Osteocyte (in vitro differentiated cells): ENCODE measurements around the gene FNDC3B. TPM values are rescaled to one million over a fixed set of nuclear protein-coding genes. Genes with fewer than 3 reads are reported as not detected.

Experiments
- DNase-seq: peaks from one replicate; pipeline ENCODE4 v3.0.0; 2021; ENCODE audit warnings: mixed read lengths; ENCODE audit not compliant: unreplicated experiment; ENCODE audit errors: extremely low spot score
- H3K27ac Mint-ChIP-seq: one replicate; pipeline ENCODE4 v1.8.0; 2021; ENCODE audit warnings: mild to moderate bottlenecking, mixed read lengths; ENCODE audit not compliant: unreplicated experiment
- H3K27me3 Mint-ChIP-seq: one replicate; pipeline ENCODE4 v1.8.0; 2021; ENCODE audit warnings: mixed read lengths; ENCODE audit not compliant: unreplicated experiment
- H3K36me3 Mint-ChIP-seq: one replicate; pipeline ENCODE4 v1.8.0; 2021; ENCODE audit warnings: mixed read lengths; ENCODE audit not compliant: unreplicated experiment
- H3K4me1 Mint-ChIP-seq: one replicate; pipeline ENCODE4 v1.8.0; 2021; ENCODE audit warnings: mixed read lengths; ENCODE audit not compliant: unreplicated experiment
- H3K4me3 Mint-ChIP-seq: one replicate; pipeline ENCODE4 v1.8.0; 2021; ENCODE audit warnings: mild to moderate bottlenecking, moderate library complexity, mixed read lengths; ENCODE audit not compliant: unreplicated experiment
- H3K9me3 Mint-ChIP-seq: one replicate; pipeline ENCODE4 v1.8.0; 2021; ENCODE audit warnings: mixed read lengths; ENCODE audit not compliant: unreplicated experiment
- total RNA-seq: library from RNA; stranded (reverse); gene quantifications from 2 replicates; pipeline ENCODE4 v1.2.1, GENCODE V29; 2021
- TF ChIP-seq, protein P1 (sequence below): fragments of 200-600 bp; sonication (generic); IDR thresholded peaks from 2 replicates; pipeline ENCODE4 v1.5.0; 2021; ENCODE audit warnings: antibody characterized with exemption, mild to moderate bottlenecking, moderate library complexity

FNDC3B gene
- total RNA-seq, 1 donor from 2014 or later, result 240 TPM

- TF ChIP-seq, protein P1, sequence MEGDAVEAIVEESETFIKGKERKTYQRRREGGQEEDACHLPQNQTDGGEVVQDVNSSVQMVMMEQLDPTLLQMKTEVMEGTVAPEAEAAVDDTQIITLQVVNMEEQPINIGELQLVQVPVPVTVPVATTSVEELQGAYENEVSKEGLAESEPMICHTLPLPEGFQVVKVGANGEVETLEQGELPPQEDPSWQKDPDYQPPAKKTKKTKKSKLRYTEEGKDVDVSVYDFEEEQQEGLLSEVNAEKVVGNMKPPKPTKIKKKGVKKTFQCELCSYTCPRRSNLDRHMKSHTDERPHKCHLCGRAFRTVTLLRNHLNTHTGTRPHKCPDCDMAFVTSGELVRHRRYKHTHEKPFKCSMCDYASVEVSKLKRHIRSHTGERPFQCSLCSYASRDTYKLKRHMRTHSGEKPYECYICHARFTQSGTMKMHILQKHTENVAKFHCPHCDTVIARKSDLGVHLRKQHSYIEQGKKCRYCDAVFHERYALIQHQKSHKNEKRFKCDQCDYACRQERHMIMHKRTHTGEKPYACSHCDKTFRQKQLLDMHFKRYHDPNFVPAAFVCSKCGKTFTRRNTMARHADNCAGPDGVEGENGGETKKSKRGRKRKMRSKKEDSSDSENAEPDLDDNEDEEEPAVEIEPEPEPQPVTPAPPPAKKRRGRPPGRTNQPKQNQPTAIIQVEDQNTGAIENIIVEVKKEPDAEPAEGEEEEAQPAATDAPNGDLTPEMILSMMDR, result no peak
- H3K27ac Mint-ChIP-seq, result peak overlapping the region; percentile 72
- no peak for DNase-seq
- H3K4me1 Mint-ChIP-seq, result peaks cover 79% of the 10 kb centered on the region
- H3K27me3 Mint-ChIP-seq, result no peaks in the 10 kb centered on the region
- H3K4me3 Mint-ChIP-seq, result no peak overlapping the region
- peaks cover 7% of the 10 kb centered on the region for H3K36me3 Mint-ChIP-seq
- no peaks in the 10 kb centered on the region for H3K9me3 Mint-ChIP-seq
Measured at GRCh38 chr3:172098698-172099494, 59.5 kb downstream of the FNDC3B start.

DNA sequence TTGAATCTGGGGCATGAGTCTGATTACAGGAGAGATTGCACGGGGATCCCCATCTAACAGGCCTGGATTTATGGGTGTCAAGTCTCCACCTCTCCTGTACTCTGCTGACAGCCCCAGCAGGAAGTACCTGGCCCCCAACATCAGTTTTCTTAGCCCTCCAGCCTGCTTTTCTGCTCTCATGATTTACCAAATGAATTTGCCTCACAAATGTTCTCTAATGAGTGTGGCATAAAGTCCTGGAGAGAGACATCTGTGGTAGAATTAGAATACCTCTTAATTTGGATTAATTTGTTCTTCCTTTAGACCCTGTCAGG is 60.1 kb downstream of the FNDC3B start:
- Mint-ChIP-seq H3K27ac (peak overlapping the region; percentile 66), H3K27me3 (no peaks in the 10 kb centered on the region), H3K9me3 (no peaks in the 10 kb centered on the region), H3K36me3 (peaks cover 7% of the 10 kb centered on the region), H3K4me1 (peaks cover 85% of the 10 kb centered on the region), H3K4me3 (no peak overlapping the region)
- TF ChIP-seq, protein P1, result no peak
- no peak for DNase-seq

GRCh38 chr3:172100482-172100881 is 61.1 kb downstream of the FNDC3B start:
- Mint-ChIP-seq H3K9me3 (no peaks in the 10 kb centered on the region), H3K4me1 (peaks cover 85% of the 10 kb centered on the region), H3K27ac (no peak overlapping the region), H3K4me3 (no peak overlapping the region), H3K27me3 (no peaks in the 10 kb centered on the region), H3K36me3 (peaks cover 5% of the 10 kb centered on the region)
- TF ChIP-seq, protein P1, result no peak
- DNase-seq, result no peak

DNA sequence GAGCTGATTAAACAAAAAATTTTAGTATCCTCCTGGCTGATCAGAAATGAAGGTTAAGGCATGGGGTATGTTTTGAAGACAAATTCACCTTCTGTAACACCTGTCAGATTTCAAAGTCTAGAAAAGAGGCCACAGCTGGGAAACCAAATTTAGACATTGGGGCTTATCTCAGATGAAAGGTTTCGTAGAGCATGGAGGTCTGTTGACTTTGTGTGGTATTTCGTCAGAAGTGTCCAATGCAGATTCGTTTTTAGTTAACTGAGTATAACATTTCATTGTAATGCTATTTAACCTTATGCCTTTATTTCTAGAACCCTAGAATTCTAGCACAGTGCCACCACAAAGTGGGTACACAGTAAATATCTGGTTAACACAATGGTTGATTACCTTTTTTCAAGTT is 61.7 kb downstream of the FNDC3B start:
- H3K4me3 Mint-ChIP-seq, result no peak overlapping the region
- TF ChIP-seq, protein P1, result no peak
- no peak for DNase-seq
- H3K9me3 Mint-ChIP-seq, result no peaks in the 10 kb centered on the region
- peaks cover 2% of the 10 kb centered on the region for H3K36me3 Mint-ChIP-seq
- H3K27me3 Mint-ChIP-seq, result no peaks in the 10 kb centered on the region
- H3K27ac Mint-ChIP-seq, result no peak overlapping the region
- H3K4me1 Mint-ChIP-seq, result peaks cover 85% of the 10 kb centered on the region

DNA sequence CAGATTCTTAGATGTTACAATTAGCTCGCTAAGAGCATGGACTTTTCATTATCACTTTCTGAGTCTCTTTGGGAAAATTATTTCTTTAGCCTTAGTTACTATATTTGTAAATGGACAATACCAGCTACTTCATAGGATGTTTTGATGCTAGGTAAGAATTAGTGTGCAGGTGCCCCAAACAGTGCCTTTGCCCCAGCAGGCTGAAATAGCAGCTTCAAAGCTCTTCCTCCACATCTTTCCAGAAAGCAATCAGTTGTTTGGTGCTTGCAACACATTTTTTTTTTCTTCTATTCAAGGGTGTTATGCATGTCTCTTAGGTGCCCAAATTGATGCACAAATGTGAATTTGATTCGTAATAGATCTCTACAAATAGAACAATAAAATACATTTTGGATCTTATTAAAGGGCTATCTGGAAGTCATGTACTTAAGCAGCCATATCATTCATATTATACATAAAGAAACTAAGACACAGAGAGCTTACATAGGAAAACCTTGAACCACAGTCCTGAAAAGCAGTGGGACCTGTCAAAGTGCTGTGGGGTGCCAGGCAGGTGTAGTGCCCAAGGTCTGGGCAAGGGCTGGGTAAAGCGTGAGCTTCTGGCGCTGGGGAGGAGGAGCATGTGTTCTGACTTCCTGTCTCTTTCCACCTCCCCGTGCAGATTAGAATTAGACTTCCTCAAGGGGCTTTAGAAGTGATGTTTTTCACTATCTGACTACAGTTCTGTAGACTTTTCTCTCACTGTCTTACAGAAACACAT is 62.9 kb downstream of the FNDC3B start:
- H3K4me1 Mint-ChIP-seq, result peaks cover 86% of the 10 kb centered on the region
- no peak for DNase-seq
- no peak overlapping the region for H3K4me3 Mint-ChIP-seq
- H3K9me3 Mint-ChIP-seq, result no peaks in the 10 kb centered on the region
- H3K27me3 Mint-ChIP-seq, result no peaks in the 10 kb centered on the region
- H3K36me3 Mint-ChIP-seq, result peaks cover 4% of the 10 kb centered on the region
- H3K27ac Mint-ChIP-seq, result peak overlapping the region; percentile 87
- TF ChIP-seq, protein P1, result no peak
